HepG2 (cell line): Measurements from ENCODE around the gene DMKN. TPM values are rescaled to one million over a fixed set of nuclear protein-coding genes. Genes with fewer than 3 reads are reported as not detected.

ENCODE experiments used
- BORCS8-MEF2B ChIP-seq: sonication (generic); formaldehyde crosslinking; IDR thresholded peaks from 2 replicates; pipeline ENCODE4 v1.8.0; 2022; ENCODE audit warnings: mild to moderate bottlenecking, missing genetic modification reagents
- GATAD2A ChIP-seq: IDR thresholded peaks from 2 replicates; pipeline ENCODE4 v1.6.1; 2016
- MAFK ChIP-seq, 2 experiments: IDR thresholded peaks in 1 of 2; conservative IDR thresholded peaks in 1 of 2; 2 replicates each; pipeline ENCODE4 v1.6.1; 2011; ENCODE audit warnings: improper control_type of control experiment in 2 of 2, low read length in 2 of 2
- RNF2 ChIP-seq: fragments of 450-650 bp; conservative IDR thresholded peaks from 2 replicates; pipeline ENCODE4 v1.6.1; 2016; ENCODE audit warnings: low read depth
- SIN3B ChIP-seq: fragments of 150-350 bp; IDR thresholded peaks from 2 replicates; pipeline ENCODE4 v1.6.1; 2014; ENCODE audit warnings: low read length
- TGIF2 ChIP-seq: IDR thresholded peaks from 2 replicates; pipeline ENCODE4 v1.6.1; 2016; ENCODE audit warnings: control low read depth, missing compliant biosample characterization
- U2AF2 ChIP-seq: fragments of 200-400 bp; formaldehyde crosslinking; IDR thresholded peaks from 2 replicates; pipeline ENCODE4 v1.6.1; 2017; ENCODE audit warnings: low read depth, mild to moderate bottlenecking, low read length
- ZNF10 ChIP-seq: sonication (generic); formaldehyde crosslinking; IDR thresholded peaks from 2 replicates; pipeline ENCODE4 v1.4.0; 2020; ENCODE audit warnings: mild to moderate bottlenecking, low read depth, missing genetic modification reagents, borderline replicate concordance
- ZNF317 ChIP-seq: sonication (generic); formaldehyde crosslinking; IDR thresholded peaks from 2 replicates; pipeline ENCODE4 v1.5.0; 2020; ENCODE audit warnings: mild to moderate bottlenecking, missing genetic modification reagents
- ZNF367 ChIP-seq: sonication (generic); formaldehyde crosslinking; IDR thresholded peaks from 2 replicates; pipeline ENCODE4 v1.4.0; 2020; ENCODE audit warnings: missing genetic modification reagents, borderline replicate concordance
- ZNF430 ChIP-seq: sonication (generic); formaldehyde crosslinking; IDR thresholded peaks from 2 replicates; pipeline ENCODE4 v1.9.0; 2021; ENCODE audit warnings: mild to moderate bottlenecking, missing genetic modification reagents
- ZNF431 ChIP-seq: sonication (generic); formaldehyde crosslinking; IDR thresholded peaks from 2 replicates; pipeline ENCODE4 v1.9.0; 2022; ENCODE audit warnings: missing genetic modification reagents, low read depth, mild to moderate bottlenecking, borderline replicate concordance
- ZNF557 ChIP-seq: sonication (generic); formaldehyde crosslinking; IDR thresholded peaks from 2 replicates; pipeline ENCODE4 v1.4.0; 2020; ENCODE audit warnings: missing genetic modification reagents
- ZNF564 ChIP-seq: sonication (generic); formaldehyde crosslinking; IDR thresholded peaks from 2 replicates; pipeline ENCODE4 v1.8.1; 2023; ENCODE audit warnings: mild to moderate bottlenecking, missing genetic modification reagents
- ZNF644 ChIP-seq: IDR thresholded peaks from 2 replicates; pipeline ENCODE4 v1.6.1; 2016; ENCODE audit warnings: low read depth
- ZNF687 ChIP-seq: sonication (generic); formaldehyde crosslinking; IDR thresholded peaks from 2 replicates; pipeline ENCODE4 v1.5.1; 2020; ENCODE audit warnings: mild to moderate bottlenecking, missing genetic modification reagents, moderate library complexity
- ZNF775 ChIP-seq: sonication (generic); formaldehyde crosslinking; IDR thresholded peaks from 2 replicates; pipeline ENCODE4 v1.4.0; 2020; ENCODE audit warnings: missing genetic modification reagents, mild to moderate bottlenecking, moderate library complexity, borderline replicate concordance
- ZNF782 ChIP-seq: sonication (generic); formaldehyde crosslinking; IDR thresholded peaks from 2 replicates; pipeline ENCODE4 v1.4.0; 2020; ENCODE audit warnings: missing genetic modification reagents, mild to moderate bottlenecking, borderline replicate concordance
- polyA plus RNA-seq, 8 experiments: library from polyadenylated mRNA; depleted of rRNA in 3 of 8; stranded (reverse) in 7 of 8; unstranded in 1 of 8; fragments of >200 nt; fragmentation: Illumina TruSeq in 4 of 8; extraction: Trizol in 4 of 8; gene quantifications; 2 replicates each; pipeline versions ENCODE4 v1.2.1 to v1.2.3, GENCODE V29; 2011 to 2016; ENCODE audit warnings: low read depth in 4 of 8, missing spikeins in 1 of 8, mixed read lengths in 1 of 8; ENCODE audit not compliant: insufficient read depth in 1 of 8
- total RNA-seq, 5 experiments: library from RNA; depleted of rRNA; stranded (reverse); fragments of >200 nt; fragmentation: Illumina TruSeq; extraction: Trizol; gene quantifications; 2 replicates each; pipeline ENCODE4 v1.2.3, GENCODE V29; 2016; ENCODE audit warnings: low read depth in 1 of 5
- TF ChIP-seq, protein P1 (sequence below): sonication (generic); formaldehyde crosslinking; conservative IDR thresholded peaks from 2 replicates; pipeline ENCODE4 v1.4.0; 2020; ENCODE audit warnings: missing genetic modification reagents
- TF ChIP-seq, protein P2 (sequence below): sonication (generic); formaldehyde crosslinking; IDR thresholded peaks from 2 replicates; pipeline ENCODE4 v1.8.1; 2023; ENCODE audit warnings: missing genetic modification reagents, mild to moderate bottlenecking, borderline replicate concordance
- TF ChIP-seq, protein P3 (sequence below): sonication (generic); formaldehyde crosslinking; IDR thresholded peaks from 2 replicates; pipeline ENCODE4 v1.8.0; 2022; ENCODE audit warnings: missing genetic modification reagents, mild to moderate bottlenecking, moderate library complexity, borderline replicate concordance
- TF ChIP-seq, protein P4 (sequence below): IDR thresholded peaks from 2 replicates; pipeline ENCODE4 v1.6.1; 2016; ENCODE audit warnings: mild to moderate bottlenecking, missing biosample characterization, missing genetic modification reagents

The DMKN gene
- total and polyA plus RNA-seq, 2 of the 13 experiments (the other 11 are each of a cell fraction or from before 2014, with no cell fraction given): 50.8 to 57.1 TPM

DNA sequence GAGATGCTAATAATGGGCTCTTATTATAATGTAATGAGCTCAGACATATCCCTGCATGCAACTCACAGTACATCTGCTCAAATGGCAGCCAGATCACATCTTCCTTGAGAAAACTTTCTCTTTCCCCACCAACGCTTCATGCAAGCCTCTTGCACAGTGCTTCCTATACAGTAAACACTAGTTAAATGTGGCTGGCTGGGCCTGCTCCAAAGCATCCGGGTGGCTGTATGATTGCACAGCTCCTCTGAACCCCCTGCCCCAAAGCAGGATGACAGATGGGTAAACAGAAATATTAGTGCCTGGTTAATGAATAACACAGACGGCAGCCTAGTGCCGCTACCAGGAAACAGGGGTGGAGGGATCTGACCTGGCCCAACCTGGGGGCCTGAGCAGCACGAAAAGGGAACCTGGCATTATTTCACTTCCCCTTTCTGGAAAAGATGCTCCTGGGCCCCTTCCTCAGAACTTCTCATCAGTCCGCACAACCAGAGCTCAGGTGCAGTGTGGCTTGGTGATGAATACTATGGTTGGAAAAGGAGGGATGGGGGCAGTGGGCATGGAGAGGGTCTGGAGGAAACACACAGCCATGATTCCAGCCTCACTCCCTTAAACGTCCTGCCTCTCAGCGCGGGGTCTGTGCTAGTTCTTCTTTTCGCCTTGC lies 54.6 kb downstream of the DMKN start (continued):
- 0 out of 2 replicates have a peak, but pooled peaks have one; percentile 45 for TF ChIP-seq ZNF687
- TF ChIP-seq ZNF775 (CRISPR knock-in tag): no peak
- TF ChIP-seq, protein P1, sequence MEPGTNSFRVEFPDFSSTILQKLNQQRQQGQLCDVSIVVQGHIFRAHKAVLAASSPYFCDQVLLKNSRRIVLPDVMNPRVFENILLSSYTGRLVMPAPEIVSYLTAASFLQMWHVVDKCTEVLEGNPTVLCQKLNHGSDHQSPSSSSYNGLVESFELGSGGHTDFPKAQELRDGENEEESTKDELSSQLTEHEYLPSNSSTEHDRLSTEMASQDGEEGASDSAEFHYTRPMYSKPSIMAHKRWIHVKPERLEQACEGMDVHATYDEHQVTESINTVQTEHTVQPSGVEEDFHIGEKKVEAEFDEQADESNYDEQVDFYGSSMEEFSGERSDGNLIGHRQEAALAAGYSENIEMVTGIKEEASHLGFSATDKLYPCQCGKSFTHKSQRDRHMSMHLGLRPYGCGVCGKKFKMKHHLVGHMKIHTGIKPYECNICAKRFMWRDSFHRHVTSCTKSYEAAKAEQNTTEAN: no peak
- no peak for TF ChIP-seq TGIF2 (CRISPR knock-in tag)
- TF ChIP-seq ZNF367: no peak
- TF ChIP-seq ZNF564 (CRISPR knock-in tag): peak; percentile 99
- TF ChIP-seq, protein P2, sequence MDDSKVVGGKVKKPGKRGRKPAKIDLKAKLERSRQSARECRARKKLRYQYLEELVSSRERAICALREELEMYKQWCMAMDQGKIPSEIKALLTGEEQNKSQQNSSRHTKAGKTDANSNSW (CRISPR knock-in tag): no peak
- TF ChIP-seq RNF2: no peak
- TF ChIP-seq ZNF431 (CRISPR knock-in tag): no peak
- no peak for TF ChIP-seq ZNF782 (CRISPR knock-in tag)
- no peak for TF ChIP-seq MAFK (conservative IDR thresholded peaks at IDR 0.05 in 1 of 2, IDR thresholded peaks at IDR 0.05 in 1 of 2; ENCODE audit: low read length in 2 of 2)
- TF ChIP-seq ZNF557: no peak
- TF ChIP-seq, protein P3, sequence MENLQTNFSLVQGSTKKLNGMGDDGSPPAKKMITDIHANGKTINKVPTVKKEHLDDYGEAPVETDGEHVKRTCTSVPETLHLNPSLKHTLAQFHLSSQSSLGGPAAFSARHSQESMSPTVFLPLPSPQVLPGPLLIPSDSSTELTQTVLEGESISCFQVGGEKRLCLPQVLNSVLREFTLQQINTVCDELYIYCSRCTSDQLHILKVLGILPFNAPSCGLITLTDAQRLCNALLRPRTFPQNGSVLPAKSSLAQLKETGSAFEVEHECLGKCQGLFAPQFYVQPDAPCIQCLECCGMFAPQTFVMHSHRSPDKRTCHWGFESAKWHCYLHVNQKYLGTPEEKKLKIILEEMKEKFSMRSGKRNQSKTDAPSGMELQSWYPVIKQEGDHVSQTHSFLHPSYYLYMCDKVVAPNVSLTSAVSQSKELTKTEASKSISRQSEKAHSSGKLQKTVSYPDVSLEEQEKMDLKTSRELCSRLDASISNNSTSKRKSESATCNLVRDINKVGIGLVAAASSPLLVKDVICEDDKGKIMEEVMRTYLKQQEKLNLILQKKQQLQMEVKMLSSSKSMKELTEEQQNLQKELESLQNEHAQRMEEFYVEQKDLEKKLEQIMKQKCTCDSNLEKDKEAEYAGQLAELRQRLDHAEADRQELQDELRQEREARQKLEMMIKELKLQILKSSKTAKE: 0 out of 2 replicates have a peak, but pooled peaks have one; percentile 75
- no peak for TF ChIP-seq ZNF10
- no peak for TF ChIP-seq U2AF2
- no peak; the same call in none of the 2 replicates for TF ChIP-seq ZNF430 (CRISPR knock-in tag)
- TF ChIP-seq SIN3B: no peak
- TF ChIP-seq, protein P4, sequence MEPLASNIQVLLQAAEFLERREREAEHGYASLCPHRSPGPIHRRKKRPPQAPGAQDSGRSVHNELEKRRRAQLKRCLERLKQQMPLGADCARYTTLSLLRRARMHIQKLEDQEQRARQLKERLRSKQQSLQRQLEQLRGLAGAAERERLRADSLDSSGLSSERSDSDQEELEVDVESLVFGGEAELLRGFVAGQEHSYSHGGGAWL: no peak
- TF ChIP-seq GATAD2A (CRISPR knock-in tag): peak; percentile 85
- 0 out of 2 replicates have a peak, but pooled peaks have one; percentile 13 for TF ChIP-seq ZNF317 (CRISPR knock-in tag)
- TF ChIP-seq BORCS8-MEF2B (CRISPR knock-in tag): peak; percentile 59; the same call in 1 of the 2 replicates
- 0 out of 2 replicates have a peak, but pooled peaks have one; percentile 29 for TF ChIP-seq ZNF644 (CRISPR knock-in tag)
